Activated CD4-positive, alpha-beta T cell treated with anti-CD3 and anti-CD28 coated beads, Interleukin-2, amount 10 ng/mL, durations not matched to agents 24 days and 14 days (primary cell): ENCODE results near the gene PARP14. TPM values are rescaled to one million over a fixed set of nuclear protein-coding genes. Genes with fewer than 3 reads are reported as not detected.
"Not testable (repeated sequence)": the region's sequence is repeated elsewhere in the genome, so short reads cannot be mapped to it uniquely, and the experiment has no call there.

ENCODE experiments used
- DNase-seq: peaks from one replicate; pipeline ENCODE4 v3.0.0; 2022
- H3K27ac Mint-ChIP-seq: one replicate; pipeline ENCODE4 v1.8.0; 2022; ENCODE audit warnings: mild to moderate bottlenecking, mixed read lengths
- H3K27me3 Mint-ChIP-seq: one replicate; pipeline ENCODE4 v1.8.0; 2022; ENCODE audit warnings: mixed read lengths
- H3K36me3 Mint-ChIP-seq: one replicate; pipeline ENCODE4 v1.8.0; 2022; ENCODE audit warnings: low read depth, mild to moderate bottlenecking, mixed read lengths
- H3K4me1 Mint-ChIP-seq: one replicate; pipeline ENCODE4 v1.8.0; 2021; ENCODE audit warnings: mixed read lengths
- H3K4me3 Mint-ChIP-seq: one replicate; pipeline ENCODE4 v1.8.0; 2022; ENCODE audit warnings: mild to moderate bottlenecking, moderate library complexity, mixed read lengths
- H3K9me3 Mint-ChIP-seq: one replicate; pipeline ENCODE4 v1.8.0; 2021; ENCODE audit warnings: mixed read lengths
- intact Hi-C: fragments of 100-400 bp; cut with micrococcal nuclease; formaldehyde crosslinking; loops from one replicate; pipeline ENCODE4 v1.15.1; 2023
- total RNA-seq: library from RNA; stranded (reverse); gene quantifications from 2 replicates; pipeline ENCODE4 v1.2.3, GENCODE V29; 2022

Gene PARP14
- 64.6 and 65.6 TPM in 2 replicates for total RNA-seq

- intact Hi-C loops, result loop anchor here (1.0 to 2.0 kb wide), 3 partner anchors 70 to 296 kb away; partner anchors contain the start of genes FAM162A and WDR5B
- Mint-ChIP-seq H3K27me3 (no peaks in the 10 kb centered on the region), H3K9me3 (no peaks in the 10 kb centered on the region), H3K4me1 (peaks cover 61% of the 10 kb centered on the region), H3K4me3 (peak within 1 kb of the TSS; percentile 99), H3K36me3 (peaks cover 31% of the 10 kb centered on the region), H3K27ac (peak within 1 kb of the TSS; percentile 98)
- DNase-seq, result peak; percentile 94
Measured at GRCh38 chr3:122680475-122681283, at the start of gene PARP14. TSS of gene PARP14 (plus strand) at chr3:122680839. CDS start at chr3:122680884, 45 bp downstream.

GRCh38 chr3:122635789-122636188 lies 44.9 kb upstream of the PARP14 start:
- Mint-ChIP-seq H3K9me3 (peaks cover 4% of the 10 kb centered on the region), H3K27me3 (no peaks in the 10 kb centered on the region), H3K4me1 (peaks cover 4% of the 10 kb centered on the region), H3K36me3 (peaks cover 35% of the 10 kb centered on the region), H3K4me3 (no peak overlapping the region), H3K27ac (no peak overlapping the region)
- intact Hi-C loops, result no loop called here
- no peak for DNase-seq

- intact Hi-C loops, result no loop called here
- Mint-ChIP-seq H3K27me3 (no peaks in the 10 kb centered on the region), H3K36me3 (peaks cover 36% of the 10 kb centered on the region), H3K4me3 (no peak overlapping the region), H3K27ac (no peak overlapping the region), H3K9me3 (peaks cover 10% of the 10 kb centered on the region), H3K4me1 (peaks cover 8% of the 10 kb centered on the region)
- DNase-seq, result no peak
Measured at GRCh38 chr3:122636697-122637096, 43.9 kb upstream of the PARP14 start.

GRCh38 chr3:122640437-122640999 lies 40.1 kb upstream of the PARP14 start:
- Mint-ChIP-seq H3K4me1 (peaks cover 24% of the 10 kb centered on the region), H3K36me3 (peaks cover 25% of the 10 kb centered on the region), H3K27me3 (no peaks in the 10 kb centered on the region), H3K27ac (no peak overlapping the region), H3K9me3 (peaks cover 14% of the 10 kb centered on the region), H3K4me3 (no peak overlapping the region)
- no peak for DNase-seq
- intact Hi-C loops, result no loop called here

GRCh38 chr3:122642935-122643334 lies 37.7 kb upstream of the PARP14 start:
- Mint-ChIP-seq H3K9me3 (peaks cover 14% of the 10 kb centered on the region), H3K4me3 (peak overlapping the region; percentile 68), H3K36me3 (peaks cover 13% of the 10 kb centered on the region), H3K27me3 (no peaks in the 10 kb centered on the region), H3K4me1 (peaks cover 36% of the 10 kb centered on the region), H3K27ac (peak overlapping the region; percentile 73)
- intact Hi-C loops, result loop anchor here (1.0 to 2.0 kb wide), 3 partner anchors 26 to 66 kb away; partner anchors contain the start of gene PARP15
- DNase-seq, result peak; percentile 59

GRCh38 chr3:122646146-122646988 lies 34.3 kb upstream of the PARP14 start:
- Mint-ChIP-seq H3K36me3 (peaks cover 6% of the 10 kb centered on the region), H3K27ac (no peak overlapping the region), H3K4me3 (no peak overlapping the region), H3K9me3 (peaks cover 8% of the 10 kb centered on the region), H3K4me1 (peaks cover 32% of the 10 kb centered on the region), H3K27me3 (peaks cover 10% of the 10 kb centered on the region)
- no peak for DNase-seq
- intact Hi-C loops, result no loop called here

- Mint-ChIP-seq H3K27me3 (peaks cover 36% of the 10 kb centered on the region), H3K9me3 (peaks cover 12% of the 10 kb centered on the region)
- intact Hi-C loops, H3K4me1 Mint-ChIP-seq, H3K36me3 Mint-ChIP-seq, DNase-seq, H3K27ac Mint-ChIP-seq, H3K4me3 Mint-ChIP-seq: not testable (repeated sequence)
Measured at GRCh38 chr3:122651233-122651907, 29.3 kb upstream of the PARP14 start.

- intact Hi-C loops, DNase-seq, H3K4me3 Mint-ChIP-seq, H3K4me1 Mint-ChIP-seq, H3K27ac Mint-ChIP-seq, H3K36me3 Mint-ChIP-seq: not testable (repeated sequence)
- H3K9me3 Mint-ChIP-seq, result peaks cover 12% of the 10 kb centered on the region
- peaks cover 39% of the 10 kb centered on the region for H3K27me3 Mint-ChIP-seq
Measured at GRCh38 chr3:122651962-122652361, 28.7 kb upstream of the PARP14 start.

- H3K9me3 Mint-ChIP-seq, H3K4me1 Mint-ChIP-seq, H3K36me3 Mint-ChIP-seq, H3K4me3 Mint-ChIP-seq, intact Hi-C loops, H3K27ac Mint-ChIP-seq, DNase-seq: not testable (repeated sequence)
- H3K27me3 Mint-ChIP-seq, result peaks cover 46% of the 10 kb centered on the region
Measured at GRCh38 chr3:122658336-122658735, 22.3 kb upstream of the PARP14 start.

GRCh38 chr3:122660297-122660974 lies 20.2 kb upstream of the PARP14 start:
- H3K4me3 Mint-ChIP-seq, result no peak overlapping the region
- peaks cover 5% of the 10 kb centered on the region for H3K4me1 Mint-ChIP-seq
- no peak for DNase-seq
- H3K27me3 Mint-ChIP-seq, result peaks cover 39% of the 10 kb centered on the region
- intact Hi-C loops, result no loop called here
- no peaks in the 10 kb centered on the region for H3K36me3 Mint-ChIP-seq
- H3K27ac Mint-ChIP-seq, result no peak overlapping the region
- H3K9me3 Mint-ChIP-seq, result peaks cover 9% of the 10 kb centered on the region

- peaks cover 34% of the 10 kb centered on the region for H3K27me3 Mint-ChIP-seq
- H3K4me1 Mint-ChIP-seq, result peaks cover 5% of the 10 kb centered on the region
- H3K9me3 Mint-ChIP-seq, result peaks cover 9% of the 10 kb centered on the region
- H3K36me3 Mint-ChIP-seq, result no peaks in the 10 kb centered on the region
- intact Hi-C loops, result no loop called here
- H3K27ac Mint-ChIP-seq, result no peak overlapping the region
- H3K4me3 Mint-ChIP-seq, result no peak overlapping the region
- DNase-seq, result no peak
Measured at GRCh38 chr3:122661633-122662032, 19.0 kb upstream of the PARP14 start.

- Mint-ChIP-seq H3K36me3 (no peaks in the 10 kb centered on the region), H3K27me3 (peaks cover 30% of the 10 kb centered on the region), H3K4me3 (no peak overlapping the region), H3K27ac (no peak overlapping the region), H3K9me3 (peaks cover 9% of the 10 kb centered on the region), H3K4me1 (peaks cover 5% of the 10 kb centered on the region)
- intact Hi-C loops, result no loop called here
- DNase-seq, result no peak
Measured at GRCh38 chr3:122662505-122662904, 18.1 kb upstream of the PARP14 start.

GRCh38 chr3:122665226-122665786 lies 15.3 kb upstream of the PARP14 start:
- Mint-ChIP-seq H3K9me3 (peaks cover 9% of the 10 kb centered on the region), H3K4me3 (no peak overlapping the region), H3K27me3 (peaks cover 20% of the 10 kb centered on the region), H3K36me3 (peaks cover 3% of the 10 kb centered on the region), H3K27ac (no peak overlapping the region), H3K4me1 (peaks cover 21% of the 10 kb centered on the region)
- intact Hi-C loops, result no loop called here
- no peak for DNase-seq
